Placental epithelial cell (primary cell): Measurements from ENCODE around the gene RNF26. TPM values are rescaled to one million over a fixed set of nuclear protein-coding genes. Genes with fewer than 3 reads are reported as not detected.

ENCODE experiments used
- small RNA-seq: library from RNA; depleted of rRNA; stranded (forward); fragments of <200 nt; gene quantifications from one replicate; pipeline ENCODE3, GENCODE V24; 2012
- total RNA-seq: library from RNA; depleted of rRNA; stranded (reverse); fragments of >200 nt; gene quantifications from 2 replicates; pipeline ENCODE4 v1.2.3, GENCODE V29; 2012

The RNF26 gene
- 5.5 and 6.2 TPM in 2 replicates for total RNA-seq

GRCh38 chr11:119334174-119334930, at the start of gene RNF26:
RNF26 (plus strand) TSS chr11:119334527; CDS start chr11:119335123, 596 bp downstream.

GRCh38 chr11:119316729-119317591, 17.4 kb upstream of the RNF26 start, which contains the start of gene MCAM:
MCAM (minus strand) TSS chr11:119317130; CDS start chr11:119317101, 29 bp downstream.

GRCh38 chr11:119340335-119341221, 6.3 kb downstream of the RNF26 start, which contains the start of gene C1QTNF5:
C1QTNF5 (minus strand) TSS chr11:119340883; CDS start chr11:119340397, 486 bp downstream.

GRCh38 chr11:119346605-119347004, 12.3 kb downstream of the RNF26 start, which contains the start of gene MFRP:
MFRP (minus strand) TSS chr11:119346705; CDS start chr11:119346513, 192 bp downstream.

GRCh38 chr11:119381181-119381988, 47.1 kb downstream of the RNF26 start, which contains the start of gene USP2:
USP2 (minus strand) TSS chr11:119381690; CDS start chr11:119373480, 8,210 bp downstream.

Small RNAs within 50 kb of the gene (small RNA-seq; reads per million reads assigned to genes)
- gene RF01225 (not detected), gene RNU6-262P (not detected)

Other genes starting within 250 kb of the RNF26 start
- 2.7 and 12.8 TPM in 2 replicates for gene HMBS, start 249.6 kb upstream of the RNF26 start, total RNA-seq
- gene DPAGT1, start 232.7 kb upstream of the RNF26 start, total RNA-seq, result 20.0 and 32.4 TPM in 2 replicates
- gene C2CD2L, start 227.2 kb upstream of the RNF26 start, total RNA-seq, result 2.4 and 4.6 TPM in 2 replicates
- gene HINFP, start 212.9 kb upstream of the RNF26 start, total RNA-seq, result 20.4 and 21.0 TPM in 2 replicates
- under 0.01 and 0.11 TPM in 2 replicates for gene ABCG4, start 185.5 kb upstream of the RNF26 start, total RNA-seq
- 20.0 and 32.3 TPM in 2 replicates for gene NLRX1, start 165.8 kb upstream of the RNF26 start, total RNA-seq
- not detected in 2 replicates for gene NHERF4, start 149.1 kb upstream of the RNF26 start, total RNA-seq
- 5.5 and 8.1 TPM in 2 replicates for gene CBL, start 128.2 kb upstream of the RNF26 start, total RNA-seq
- 0.39 and 5.9 TPM in 2 replicates for gene MCAM, start 17.4 kb upstream of the RNF26 start, total RNA-seq
- under 0.01 TPM in 1 of 2 replicates, not detected in the other for gene C1QTNF5, start 6.4 kb downstream of the RNF26 start, total RNA-seq
- not detected in 2 replicates for gene MFRP, start 12.2 kb downstream of the RNF26 start, total RNA-seq
- under 0.01 and 0.11 TPM in 2 replicates for gene USP2, start 47.2 kb downstream of the RNF26 start, total RNA-seq
- gene THY1, start 88.6 kb downstream of the RNF26 start, total RNA-seq, result 47.9 and 69.7 TPM in 2 replicates